Body of pancreas (tissue), 4 donors: ENCODE data around the gene INTS11.

Experiments used
- CTCF ChIP-seq, 7 experiments: fragments of 450-650 bp in 4 of 7; fragments of 200-600 bp in 3 of 7; sonication (generic) in 3 of 7; IDR thresholded peaks; one replicate each; pipeline ENCODE4 v1.5.1; 2016 to 2019; ENCODE audit warnings: antibody characterized with exemption in 7 of 7
- POLR2A ChIP-seq, 3 donors: fragments of 450-650 bp; IDR thresholded peaks; one replicate each; pipeline ENCODE4 v1.6.1; 2016; ENCODE audit warnings: antibody characterized with exemption in 3 of 3, mild to moderate bottlenecking in 2 of 3

- TF ChIP-seq CTCF (IDR thresholded peaks at IDR 0.05), result no peak
- TF ChIP-seq POLR2A (IDR thresholded peaks at IDR 0.05), result no peak
Measured at GRCh38 chr1:1262071-1262470, 62.4 kb downstream of the INTS11 start.
